Coronary artery (tissue), 2 donors: ENCODE measurements around the gene LGR5.
A peak's percentile ranks its signal among the peaks of the same experiment; 100 is the strongest.

Experiments used
- DNase-seq: peaks from one replicate; pipeline ENCODE4 v3.0.0-alpha.2; 2017; ENCODE audit warnings: low spot score
- H3K27ac ChIP-seq, 2 donors: fragments of 200-600 bp; sonication (generic); one replicate each; pipeline ENCODE4 v1.5.1; 2016 to 2019
- H3K4me3 ChIP-seq: fragments of 200-600 bp; sonication (generic); 2 replicates; pipeline ENCODE4 v1.5.1; 2016; ENCODE audit warnings: mild to moderate bottlenecking, moderate library complexity
- CTCF ChIP-seq: fragments of 200-600 bp; sonication (generic); IDR thresholded peaks from one replicate; pipeline ENCODE4 v1.5.1; 2019; ENCODE audit warnings: antibody characterized with exemption

LGR5 gene, protein sequence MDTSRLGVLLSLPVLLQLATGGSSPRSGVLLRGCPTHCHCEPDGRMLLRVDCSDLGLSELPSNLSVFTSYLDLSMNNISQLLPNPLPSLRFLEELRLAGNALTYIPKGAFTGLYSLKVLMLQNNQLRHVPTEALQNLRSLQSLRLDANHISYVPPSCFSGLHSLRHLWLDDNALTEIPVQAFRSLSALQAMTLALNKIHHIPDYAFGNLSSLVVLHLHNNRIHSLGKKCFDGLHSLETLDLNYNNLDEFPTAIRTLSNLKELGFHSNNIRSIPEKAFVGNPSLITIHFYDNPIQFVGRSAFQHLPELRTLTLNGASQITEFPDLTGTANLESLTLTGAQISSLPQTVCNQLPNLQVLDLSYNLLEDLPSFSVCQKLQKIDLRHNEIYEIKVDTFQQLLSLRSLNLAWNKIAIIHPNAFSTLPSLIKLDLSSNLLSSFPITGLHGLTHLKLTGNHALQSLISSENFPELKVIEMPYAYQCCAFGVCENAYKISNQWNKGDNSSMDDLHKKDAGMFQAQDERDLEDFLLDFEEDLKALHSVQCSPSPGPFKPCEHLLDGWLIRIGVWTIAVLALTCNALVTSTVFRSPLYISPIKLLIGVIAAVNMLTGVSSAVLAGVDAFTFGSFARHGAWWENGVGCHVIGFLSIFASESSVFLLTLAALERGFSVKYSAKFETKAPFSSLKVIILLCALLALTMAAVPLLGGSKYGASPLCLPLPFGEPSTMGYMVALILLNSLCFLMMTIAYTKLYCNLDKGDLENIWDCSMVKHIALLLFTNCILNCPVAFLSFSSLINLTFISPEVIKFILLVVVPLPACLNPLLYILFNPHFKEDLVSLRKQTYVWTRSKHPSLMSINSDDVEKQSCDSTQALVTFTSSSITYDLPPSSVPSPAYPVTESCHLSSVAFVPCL

GRCh38 chr12:71439613-71440344 is at the start of gene LGR5:
Gene LGR5, plus strand, starts transcription at chr12:71439798. Its CDS starts 283 bp downstream, at chr12:71440081.
- peak within 1 kb of the TSS; percentile 76 for H3K4me3 ChIP-seq
- peak; percentile 67 for DNase-seq
- H3K27ac ChIP-seq, result peak within 1 kb of the TSS in 1 of 2 donors; percentile 10
- no peak for TF ChIP-seq CTCF

DNA sequence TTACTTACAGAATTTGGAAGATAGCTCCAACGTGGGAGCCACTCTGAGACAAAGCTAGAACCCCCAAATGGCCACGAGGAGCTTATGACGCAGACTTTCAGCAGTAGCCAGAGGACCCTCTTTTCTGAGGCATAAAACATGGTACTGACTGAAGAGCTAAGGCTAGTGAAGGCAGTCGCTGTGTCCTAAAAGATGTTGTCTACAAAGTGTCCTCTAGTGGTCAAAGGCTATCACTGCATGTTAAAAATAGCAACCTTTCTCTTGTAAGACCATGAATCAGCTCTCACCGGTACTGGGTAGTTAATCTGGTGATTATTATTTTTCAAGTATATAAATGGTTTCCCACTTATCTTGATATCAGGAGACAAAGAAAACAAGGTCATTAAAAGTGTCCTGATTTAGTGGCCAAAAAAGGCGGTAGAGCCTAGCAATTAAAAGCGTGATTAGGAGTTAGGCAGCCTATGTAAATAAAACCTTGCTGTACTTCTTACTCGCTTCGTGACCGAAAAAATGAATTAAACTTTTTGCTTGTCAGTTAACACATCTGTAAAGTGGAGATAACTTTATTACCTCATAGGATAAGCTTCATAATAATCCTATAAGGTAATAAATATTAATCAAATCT is 47.0 kb upstream of the LGR5 start:
- DNase-seq, result no peak
- Histone ChIP-seq H3K27ac (no peak overlapping the region), H3K4me3 (no peak overlapping the region)
- peak; percentile 69 for TF ChIP-seq CTCF

DNA sequence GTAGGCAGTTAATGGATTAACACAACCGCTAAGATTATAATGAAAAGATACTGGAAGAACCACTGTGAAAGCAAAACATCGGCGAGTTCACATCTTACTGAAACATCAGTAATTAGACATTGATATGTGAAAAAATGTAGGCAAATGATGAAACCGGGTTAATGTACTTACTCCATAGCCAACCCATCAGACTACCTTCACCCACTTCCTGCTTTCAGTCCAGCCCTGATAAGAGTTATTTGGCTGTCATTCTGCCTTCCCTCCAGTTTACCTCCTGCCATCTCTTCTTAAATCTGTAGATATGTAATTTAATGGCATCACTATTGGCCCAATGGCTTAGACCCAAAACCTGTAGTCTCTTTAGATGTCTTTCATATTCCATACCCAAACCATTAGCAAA is 46.0 kb upstream of the LGR5 start:
- no peak for TF ChIP-seq CTCF
- no peak overlapping the region for H3K27ac ChIP-seq
- H3K4me3 ChIP-seq, result no peak overlapping the region
- DNase-seq, result no peak

- no peak for TF ChIP-seq CTCF
- Histone ChIP-seq H3K27ac (no peak overlapping the region), H3K4me3 (no peak overlapping the region)
- no peak for DNase-seq
Measured at GRCh38 chr12:71397433-71397954, 42.1 kb upstream of the LGR5 start.

GRCh38 chr12:71399197-71399596 is 40.4 kb upstream of the LGR5 start:
- no peak for DNase-seq
- Histone ChIP-seq H3K27ac (no peak overlapping the region), H3K4me3 (no peak overlapping the region)
- TF ChIP-seq CTCF, result no peak

DNA sequence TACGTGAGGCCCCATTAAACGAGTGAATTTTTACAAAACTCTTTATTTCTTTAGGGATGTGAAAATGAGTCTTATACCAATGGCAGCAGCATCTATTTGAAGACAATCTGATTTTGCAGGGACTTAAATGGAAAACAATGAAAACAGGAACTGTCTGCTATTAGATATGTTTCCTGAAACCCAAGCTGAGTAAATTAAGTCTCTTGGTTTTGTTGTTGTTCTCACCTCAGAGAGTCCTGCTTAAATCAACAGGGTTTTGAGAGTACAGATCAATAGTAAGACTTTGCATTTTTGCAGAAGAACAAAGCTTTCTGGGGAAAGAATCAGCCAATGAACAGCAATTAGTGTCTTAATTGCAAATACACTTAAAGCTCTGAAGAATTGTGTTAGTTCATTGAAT is 39.1 kb upstream of the LGR5 start:
- Histone ChIP-seq H3K4me3 (no peak overlapping the region), H3K27ac (no peak overlapping the region)
- no peak for DNase-seq
- no peak for TF ChIP-seq CTCF
